GM10266 (cell line): Measurements from ENCODE around the gene CAMK4.
"Not testable (repeated sequence)": the region's sequence is repeated elsewhere in the genome, so short reads cannot be mapped to it uniquely, and the experiment has no call there.

Experiments
- DNase-seq: peaks from one replicate; pipeline ENCODE4 v3.0.0; 2012; ENCODE audit errors: extremely low spot score
- CTCF ChIP-seq: IDR thresholded peaks from 2 replicates; pipeline ENCODE4 v1.5.1; 2012; ENCODE audit warnings: mild to moderate bottlenecking, low read depth; ENCODE audit not compliant: control insufficient read depth, insufficient read depth; ENCODE audit errors: missing control alignments

CAMK4 gene

GRCh38 chr5:111337133-111337532, 112.9 kb downstream of the CAMK4 start:
- no peak for DNase-seq
- TF ChIP-seq CTCF: no peak

DNA sequence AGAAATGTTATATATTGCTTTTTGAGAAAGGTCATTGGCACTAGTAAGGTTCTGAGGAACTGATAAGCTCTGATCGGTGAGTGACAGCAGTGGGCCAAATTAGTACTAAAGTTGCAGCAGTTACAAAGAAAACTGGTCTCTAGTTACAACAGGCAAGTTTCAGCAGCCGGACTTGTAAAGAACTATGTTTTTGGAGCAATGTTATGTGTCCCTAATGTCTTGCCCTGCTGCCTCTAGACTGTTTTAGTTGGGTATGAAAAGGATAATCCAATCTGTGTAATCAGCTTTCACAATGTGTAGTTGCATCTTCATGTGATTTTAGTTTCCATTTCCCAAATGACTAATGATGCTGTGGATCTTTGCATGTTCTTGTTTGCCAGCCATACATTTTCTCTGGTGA, 113.5 kb downstream of the CAMK4 start:
- no peak for DNase-seq
- TF ChIP-seq CTCF: no peak

DNA sequence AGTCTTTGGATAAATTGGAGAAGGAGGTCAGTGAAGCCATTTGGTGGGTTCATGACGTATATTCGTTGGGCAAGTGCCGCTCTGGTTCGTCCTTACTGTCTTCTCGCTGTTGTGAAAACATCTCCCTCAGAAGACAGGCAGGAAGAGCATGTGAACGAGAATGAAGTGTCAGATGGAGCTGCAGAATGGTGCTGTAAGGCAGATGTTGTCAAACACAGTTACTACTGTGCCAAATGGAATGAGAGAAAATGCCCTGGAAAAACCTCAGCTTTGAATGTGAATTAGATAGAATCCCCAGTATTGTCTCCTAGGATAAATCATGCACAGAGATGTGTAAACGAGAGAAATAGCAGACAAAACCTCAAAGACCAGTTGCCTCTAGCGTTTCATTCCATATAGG, 121.5 kb downstream of the CAMK4 start:
- no peak for DNase-seq

GRCh38 chr5:111347021-111347420, 122.8 kb downstream of the CAMK4 start:
- TF ChIP-seq CTCF: no peak
- DNase-seq: no peak

More for the DNA sequence above, 121.5 kb downstream of the CAMK4 start:
- TF ChIP-seq CTCF: no peak

GRCh38 chr5:111348661-111349329, 124.6 kb downstream of the CAMK4 start:
- TF ChIP-seq CTCF: no peak

GRCh38 chr5:111349429-111349828, 125.2 kb downstream of the CAMK4 start:
- no peak for DNase-seq
- no peak for TF ChIP-seq CTCF

More at GRCh38 chr5:111348661-111349329, 124.6 kb downstream of the CAMK4 start:
- DNase-seq: no peak

DNA sequence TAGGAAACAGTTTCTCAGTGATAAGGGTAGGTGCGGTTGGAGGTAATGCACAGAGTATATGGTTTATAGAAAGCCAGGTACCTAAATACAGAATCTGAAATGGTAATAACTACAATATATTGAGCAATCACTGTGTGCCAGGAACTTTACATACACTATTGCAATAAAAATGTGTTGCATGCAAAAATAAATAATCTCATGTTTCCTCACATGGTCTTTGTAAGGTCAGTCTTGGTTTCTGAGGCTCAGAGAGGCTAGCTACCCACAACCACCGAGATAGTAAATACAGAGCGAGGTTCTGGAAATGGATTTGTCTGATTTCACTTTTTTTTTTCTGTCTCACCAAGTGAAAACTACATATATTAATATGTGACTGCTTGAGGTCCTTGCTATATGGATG, 128.9 kb downstream of the CAMK4 start:
- DNase-seq: no peak

GRCh38 chr5:111358726-111359125, 134.5 kb downstream of the CAMK4 start:
- DNase-seq: not testable (repeated sequence)

More for the DNA sequence above, 128.9 kb downstream of the CAMK4 start:
- no peak for TF ChIP-seq CTCF
